K562 (cell line): Measurements from ENCODE around the gene PDE11A. TPM values are rescaled to one million over a fixed set of nuclear protein-coding genes. Genes with fewer than 3 reads are reported as not detected.
A peak's percentile ranks its signal among the peaks of the same experiment; 100 is the strongest.

Experiments used
- CBX3 ChIP-seq, 2 experiments: IDR thresholded peaks; 1 replicate in 1 of 2; 2 replicates in 1 of 2; pipeline ENCODE4 v1.6.1; 2012; ENCODE audit warnings: inconsistent platforms in 2 of 2, low read length in 2 of 2, borderline replicate concordance in 1 of 2, control low read depth in 1 of 2
- CEBPB ChIP-seq: fragments of 450-650 bp; IDR thresholded peaks from 2 replicates; pipeline ENCODE4 v1.6.1; 2016; ENCODE audit warnings: missing genetic modification characterization, missing compliant biosample characterization
- FOXP4 ChIP-seq: sonication (generic); formaldehyde crosslinking; IDR thresholded peaks from 2 replicates; pipeline ENCODE4 v1.8.0; 2022; ENCODE audit warnings: mild to moderate bottlenecking, missing genetic modification reagents, borderline replicate concordance
- MGA ChIP-seq: fragments of 450-650 bp; IDR thresholded peaks from 2 replicates; pipeline ENCODE4 v1.6.1; 2016; ENCODE audit warnings: mild to moderate bottlenecking, moderate library complexity
- NCOR1 ChIP-seq: fragments of 450-650 bp; IDR thresholded peaks from 2 replicates; pipeline ENCODE4 v1.6.1; 2016; ENCODE audit warnings: mild to moderate bottlenecking, moderate library complexity
- ZBTB11 ChIP-seq, 3 experiments: fragments of 200-800 bp in 1 of 3; fragments of 250-450 bp in 1 of 3; fragments of 450-650 bp in 1 of 3; sonication (Bioruptor Pico) in 1 of 3; sonication (Bioruptor generic) in 1 of 3; formaldehyde crosslinking in 1 of 3; IDR thresholded peaks; 2 replicates each; pipeline versions ENCODE4 v1.6.1 to v1.8.0; 2016 to 2022; ENCODE audit warnings: mild to moderate bottlenecking in 2 of 3, missing genetic modification characterization in 2 of 3, missing compliant biosample characterization in 1 of 3, moderate library complexity in 1 of 3
- ZFX ChIP-seq: sonication (generic); formaldehyde crosslinking; IDR thresholded peaks from 2 replicates; pipeline ENCODE4 v1.8.0; 2022; ENCODE audit warnings: mild to moderate bottlenecking, missing genetic modification reagents, moderate library complexity
- ZNF140 ChIP-seq: fragments of 250-450 bp; sonication (Bioruptor Pico); IDR thresholded peaks from 2 replicates; pipeline ENCODE4 v1.8.0; 2021; ENCODE audit warnings: moderate library complexity, mild to moderate bottlenecking, inconsistent platforms
- polyA plus RNA-seq, 8 experiments: library from polyadenylated mRNA; depleted of rRNA in 4 of 8; stranded (reverse) in 5 of 8; unstranded in 3 of 8; fragments of >200 nt; fragmentation: Nextera tagmentation in 2 of 8; fragmentation: Illumina TruSeq in 1 of 8; extraction: Ambion mirVana in 2 of 8; extraction: Trizol in 1 of 8; gene quantifications; 2 replicates each; pipeline versions ENCODE4 v1.2.1 to v1.2.3, GENCODE V29; 2011 to 2014; ENCODE audit warnings: inconsistent platforms in 1 of 8, missing spikeins in 1 of 8
- total RNA-seq, 7 experiments: library from RNA; depleted of rRNA in 6 of 7; stranded (reverse); fragments of >200 nt in 6 of 7; fragmentation: Illumina TruSeq in 2 of 7; extraction: Trizol in 2 of 7; gene quantifications; 2 replicates each; pipeline versions ENCODE4 v1.2.1 to v1.2.3, GENCODE V29; 2011 to 2021; ENCODE audit warnings: low replicate concordance in 1 of 7

The PDE11A gene
- total and polyA plus RNA-seq, 9 of the 15 experiments (the other 6 are each of a cell fraction or from before 2014, with no cell fraction given): 3.2 to 22.1 (median 5.7) TPM

GRCh38 chr2:177738461-177739235 lies 333.9 kb downstream of the PDE11A start (continued):
- peak; percentile 62 for TF ChIP-seq MGA
- peak in 1 of 2 experiments; percentile 51; a peak in 1 of 3 replicates for TF ChIP-seq CBX3 (IDR thresholded peaks at IDR 0.05; ENCODE audit: borderline replicate concordance in 1 of 2, low read length in 2 of 2)
- no peak for TF ChIP-seq ZNF140
- no peak for TF ChIP-seq FOXP4 (CRISPR knock-in tag)
- peak in 1 of 3 experiments; percentile 73; a peak in 2 of 6 replicates for TF ChIP-seq ZBTB11 (CRISPR knock-in tag; IDR thresholded peaks at IDR 0.05)
- TF ChIP-seq NCOR1: no peak
- no peak for TF ChIP-seq ZFX (CRISPR knock-in tag)
- TF ChIP-seq CEBPB (tag): no peak
